SK-N-SH (cell line): ENCODE measurements around the gene TESMIN.

Experiments used
- CTCF ChIP-seq: fragments of 200-600 bp; sonication (generic); IDR thresholded peaks from 2 replicates; pipeline ENCODE4 v1.6.1; 2017; ENCODE audit warnings: antibody characterized with exemption, mild to moderate bottlenecking, moderate library complexity
- FOSL2 ChIP-seq: IDR thresholded peaks from 2 replicates; pipeline ENCODE4 v1.4.0; 2012; ENCODE audit warnings: low read depth, mild to moderate bottlenecking, moderate library complexity, borderline replicate concordance
- JUND ChIP-seq: IDR thresholded peaks from 2 replicates; pipeline ENCODE4 v1.4.0; 2012
- NRF1 ChIP-seq: IDR thresholded peaks from 2 replicates; pipeline ENCODE4 v1.6.1; 2012; ENCODE audit warnings: low read depth, mild to moderate bottlenecking, low read length
- POLR2AphosphoS5 ChIP-seq: IDR thresholded peaks from 2 replicates; pipeline ENCODE4 v1.6.1; 2012; ENCODE audit warnings: low read depth, low read length
- TAF1 ChIP-seq: IDR thresholded peaks from 2 replicates; pipeline ENCODE4 v1.6.1; 2012; ENCODE audit warnings: low read depth, mild to moderate bottlenecking, low read length, moderate library complexity, borderline replicate concordance
- YY1 ChIP-seq: IDR thresholded peaks from 2 replicates; pipeline ENCODE4 v1.4.0; 2012; ENCODE audit warnings: low read depth, mild to moderate bottlenecking

DNA sequence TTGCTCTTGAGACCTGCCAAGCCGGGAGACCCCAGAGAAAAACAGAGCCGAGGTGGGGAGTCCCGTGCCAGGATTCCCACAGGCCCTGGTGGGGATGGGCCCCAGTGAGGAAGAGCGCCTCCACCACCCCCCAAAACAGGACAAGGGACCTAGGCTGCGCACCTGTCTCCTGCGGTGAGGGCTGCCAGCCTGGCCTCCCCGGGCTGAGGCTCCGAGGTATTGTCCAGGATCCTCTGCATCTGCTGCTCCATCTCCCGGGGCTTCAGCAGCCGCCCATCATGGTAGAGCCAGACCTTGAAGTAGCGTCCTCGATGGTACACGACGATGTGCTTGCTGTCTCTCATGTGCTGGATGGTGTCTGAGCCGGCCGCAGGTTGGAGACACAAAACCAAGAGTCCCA is 33.3 kb upstream of the TESMIN start:
- TF ChIP-seq CTCF, result no peak
- no peak for TF ChIP-seq FOSL2
- no peak for TF ChIP-seq TAF1
- TF ChIP-seq POLR2AphosphoS5, result no peak
- no peak for TF ChIP-seq YY1
- TF ChIP-seq JUND, result no peak
- TF ChIP-seq NRF1, result no peak
